CD4-positive, alpha-beta T cell treated with Interleukin-15 for 1 hour (primary cell): ENCODE data around the gene HEXIM1.

Source experiments
- DNase-seq: peaks from one replicate; pipeline ENCODE4 v3.0.0-alpha.2; 2020

HEXIM1 gene

GRCh38 chr17:45175759-45176115, 27.5 kb downstream of the HEXIM1 start:
- no peak for DNase-seq

GRCh38 chr17:45177563-45177962, 29.3 kb downstream of the HEXIM1 start:
- no peak for DNase-seq

- DNase-seq, result no peak
These were observed 35.9 kb downstream of the HEXIM1 start for GRCh38 chr17:45184144-45184543.

- DNase-seq, result no peak
These were observed 38.6 kb downstream of the HEXIM1 start for GRCh38 chr17:45186801-45187354.

GRCh38 chr17:45189009-45189408, 40.7 kb downstream of the HEXIM1 start:
- DNase-seq, result no peak

- no peak for DNase-seq
These were observed 42.4 kb downstream of the HEXIM1 start for GRCh38 chr17:45190503-45191255.

GRCh38 chr17:45195424-45195823, 47.1 kb downstream of the HEXIM1 start:
- no peak for DNase-seq

GRCh38 chr17:45197108-45197507, 48.8 kb downstream of the HEXIM1 start:
- DNase-seq, result no peak

GRCh38 chr17:45197555-45198334, 49.5 kb downstream of the HEXIM1 start:
- DNase-seq, result peak; percentile 85

GRCh38 chr17:45200701-45201100, 52.4 kb downstream of the HEXIM1 start:
- DNase-seq, result peak; percentile 20

- no peak for DNase-seq
These were observed 53.2 kb downstream of the HEXIM1 start for GRCh38 chr17:45201457-45201856.
